LNCaP clone FGC (cell line): ENCODE results near the gene ELMO1.

ENCODE experiments used
- DNase-seq: peaks from one replicate; pipeline ENCODE4 v3.0.0-alpha.2; 2011; ENCODE audit warnings: low read depth
- H3K4me3 ChIP-seq: 2 replicates; pipeline ENCODE4 v1.5.1; 2011; ENCODE audit warnings: mild to moderate bottlenecking, low read depth, low read length, control low read depth
- CTCF ChIP-seq: IDR thresholded peaks from 2 replicates; pipeline ENCODE4 v1.5.1; 2012; ENCODE audit warnings: mild to moderate bottlenecking; ENCODE audit not compliant: control insufficient read depth, insufficient read depth; ENCODE audit errors: extremely low read depth

Gene ELMO1

GRCh38 chr7:37129035-37129425, 319.6 kb downstream of the ELMO1 start:
- no peak overlapping the region for H3K4me3 ChIP-seq
- DNase-seq: no peak
- no peak for TF ChIP-seq CTCF

GRCh38 chr7:37128327-37129034, 320.2 kb downstream of the ELMO1 start:
- TF ChIP-seq CTCF: no peak
- no peak for DNase-seq

GRCh38 chr7:37119296-37119860, 329.3 kb downstream of the ELMO1 start:
- no peak overlapping the region for H3K4me3 ChIP-seq
- no peak for TF ChIP-seq CTCF
- DNase-seq: no peak

More at GRCh38 chr7:37128327-37129034, 320.2 kb downstream of the ELMO1 start:
- no peak overlapping the region for H3K4me3 ChIP-seq

- no peak for DNase-seq
- H3K4me3 ChIP-seq: no peak overlapping the region
- no peak for TF ChIP-seq CTCF
Observed at GRCh38 chr7:37118004-37118403, 330.7 kb downstream of the ELMO1 start.

- H3K4me3 ChIP-seq: no peak overlapping the region
- no peak for TF ChIP-seq CTCF
- DNase-seq: no peak
Observed at GRCh38 chr7:37117292-37117691, 331.4 kb downstream of the ELMO1 start.

- no peak for TF ChIP-seq CTCF
- no peak for DNase-seq
- no peak overlapping the region for H3K4me3 ChIP-seq
Observed at GRCh38 chr7:37116093-37116701, 332.5 kb downstream of the ELMO1 start.
